GM18511 (cell line): Measurements from ENCODE around the gene ZNF225.
"Not testable (repeated sequence)": the region's sequence is repeated elsewhere in the genome, so short reads cannot be mapped to it uniquely, and the experiment has no call there.

Experiments used
- ATAC-seq: cut with Tn5 transposase; IDR thresholded peaks from one replicate; pipeline ENCODE4 v1.9.1; 2021; ENCODE audit warnings: mild to moderate bottlenecking, moderate library complexity; ENCODE audit not compliant: unreplicated experiment

ZNF225 gene

GRCh38 chr19:44113138-44113783 is at the start of gene ZNF225:
Gene ZNF225 (plus strand): TSS chr19:44113399. CDS start chr19:44115828, 2,429 bp downstream.
- ATAC-seq: peak; percentile 91

GRCh38 chr19:44066305-44066704 is 46.9 kb upstream of the ZNF225 start:
- ATAC-seq: no peak

- no peak for ATAC-seq
Observed at GRCh38 chr19:44069415-44069814, 43.8 kb upstream of the ZNF225 start.

- peak; percentile 99 for ATAC-seq
Observed at GRCh38 chr19:44071824-44072542, 41.2 kb upstream of the ZNF225 start, which contains the start of gene ZNF284. Gene ZNF284 (plus strand): TSS chr19:44072159. CDS start chr19:44076390, 4,231 bp downstream.

GRCh38 chr19:44072543-44073401 is 40.4 kb upstream of the ZNF225 start:
- no peak for ATAC-seq

GRCh38 chr19:44076325-44076724 is 36.9 kb upstream of the ZNF225 start:
- no peak for ATAC-seq

GRCh38 chr19:44092108-44092507 is 21.1 kb upstream of the ZNF225 start:
- ATAC-seq: no peak

- peak; percentile 89 for ATAC-seq
Observed at GRCh38 chr19:44093931-44094765, 19.1 kb upstream of the ZNF225 start, which contains the start of gene ZNF224. Gene ZNF224 (plus strand): TSS chr19:44094361. CDS start chr19:44097874, 3,513 bp downstream.

- no peak for ATAC-seq
Observed at GRCh38 chr19:44107751-44108150, 5.4 kb upstream of the ZNF225 start.

- no peak for ATAC-seq
Observed at GRCh38 chr19:44109458-44109857, 3.7 kb upstream of the ZNF225 start.

GRCh38 chr19:44111910-44112463 is 1.2 kb upstream of the ZNF225 start:
- no peak for ATAC-seq

- ATAC-seq: peak; percentile 2
Observed at GRCh38 chr19:44112802-44113137, 429 bp upstream of the ZNF225 start.

- no peak for ATAC-seq
Observed at GRCh38 chr19:44113784-44114390, 688 bp downstream of the ZNF225 start.

- ATAC-seq: not testable (repeated sequence)
Observed at GRCh38 chr19:44121162-44121561, 8.0 kb downstream of the ZNF225 start.

- no peak for ATAC-seq
Observed at GRCh38 chr19:44131955-44132354, 18.8 kb downstream of the ZNF225 start.

GRCh38 chr19:44141191-44142058 is 28.2 kb downstream of the ZNF225 start, which contains the start of gene ZNF234:
Gene ZNF234 (plus strand): TSS chr19:44141554. CDS start chr19:44144633, 3,079 bp downstream.
- ATAC-seq: peak; percentile 89

- ATAC-seq: peak; percentile 12
Observed at GRCh38 chr19:44142059-44142433, 28.8 kb downstream of the ZNF225 start.

GRCh38 chr19:44149776-44150175 is 36.6 kb downstream of the ZNF225 start:
- ATAC-seq: no peak

GRCh38 chr19:44151491-44151890 is 38.3 kb downstream of the ZNF225 start:
- no peak for ATAC-seq
